Lower leg skin (tissue), 3 donors: Measurements from ENCODE around the gene GPRC5D.

ENCODE experiments used
- CTCF ChIP-seq, 3 donors: fragments of 450-650 bp; IDR thresholded peaks; one replicate each; pipeline ENCODE4 v1.5.1; 2016; ENCODE audit warnings: antibody characterized with exemption in 3 of 3, mild to moderate bottlenecking in 3 of 3, moderate library complexity in 2 of 3
- POLR2A ChIP-seq, 2 donors: fragments of 450-650 bp; IDR thresholded peaks; one replicate each; pipeline ENCODE4 v1.6.1; 2016 to 2017; ENCODE audit warnings: antibody characterized with exemption in 2 of 2, mild to moderate bottlenecking in 1 of 2, moderate library complexity in 1 of 2

- TF ChIP-seq POLR2A (IDR thresholded peaks at IDR 0.05) (no peak), CTCF (IDR thresholded peaks at IDR 0.05) (no peak)
Observed at GRCh38 chr12:12984149-12984548, 32.2 kb upstream of the GPRC5D start.
